Endothelial cell of umbilical vein (primary cell): ENCODE measurements around the gene NCMAP. TPM values are rescaled to one million over a fixed set of nuclear protein-coding genes. Genes with fewer than 3 reads are reported as not detected.

Source experiments
- BruUV-seq: library from RNA; stranded (reverse); fragments of 400-500 nt; replicated peaks from 2 replicates; lab custom pipeline; 2021; lab: Mats Ljungman, UMichigan
- CTCF ChIA-PET: fragments of 300-600, 350-600 bp; sonication (Branson Sonifier 250); formaldehyde crosslinking; loops from one replicate; lab custom pipeline; 2021; ENCODE audit warnings: antibody characterized with exemption, inconsistent platforms; lab: Charles Lee
- POLR2A ChIA-PET: fragments of 300-600, 350-600 bp; sonication (Branson Sonifier 250); formaldehyde crosslinking; loops from one replicate; lab custom pipeline; 2021; ENCODE audit warnings: antibody characterized with exemption, inconsistent platforms; lab: Charles Lee
- DNase-seq: peaks from one replicate; pipeline ENCODE4 v3.0.0-alpha.2; 2011; ENCODE audit warnings: low read depth, low spot score
- FAIRE-seq: peaks from 2 replicates; lab custom pipeline; 2011; peaks lifted over from hg19 to GRCh38; lab: Jason Lieb, UNC
- H2AFZ ChIP-seq: 2 replicates; pipeline ENCODE4 v1.6.0; 2012; ENCODE audit warnings: low read depth, low read length, control low read depth, inconsistent platforms
- H3K27ac ChIP-seq: 2 replicates; pipeline ENCODE4 v1.5.1; 2011; ENCODE audit warnings: low read depth, mild to moderate bottlenecking, control low read depth, low read length, moderate library complexity; ENCODE audit not compliant: insufficient read depth
- H3K27me3 ChIP-seq, 2 experiments: 2 replicates each; pipeline versions ENCODE4 v1.6.0 to v1.6.1; 2011; ENCODE audit warnings: low read length in 2 of 2, mixed read lengths in 1 of 2; ENCODE audit not compliant: control insufficient read depth in 2 of 2, insufficient read depth in 2 of 2
- H3K36me3 ChIP-seq, 2 experiments: 2 replicates in 1 of 2; 3 replicates in 1 of 2; pipeline ENCODE4 v1.5.1; 2011; ENCODE audit warnings: low read length in 2 of 2, mild to moderate bottlenecking in 1 of 2, moderate library complexity in 1 of 2; ENCODE audit not compliant: control insufficient read depth in 2 of 2, insufficient read depth in 2 of 2; ENCODE audit errors: extremely low read depth in 1 of 2
- H3K4me1 ChIP-seq: 3 replicates; pipeline ENCODE4 v1.5.1; 2011; ENCODE audit warnings: mild to moderate bottlenecking, low read length; ENCODE audit not compliant: control insufficient read depth, insufficient read depth; ENCODE audit errors: extremely low read depth
- H3K4me2 ChIP-seq: 2 replicates; pipeline ENCODE4 v1.6.1; 2011; ENCODE audit warnings: low read length, control low read depth, mixed read lengths; ENCODE audit not compliant: insufficient read depth
- H3K4me3 ChIP-seq, 3 experiments: fragments of 200-600 bp in 1 of 3; sonication (generic), shearing (Covaris generic) in 1 of 3; replicated peaks in 1 of 3; 2 replicates each; pipeline ENCODE4 v1.5.1; 2011 to 2016; ENCODE audit warnings: control low read depth in 3 of 3, low read length in 3 of 3, mild to moderate bottlenecking in 2 of 3, inconsistent platforms in 1 of 3, low read depth in 1 of 3, moderate library complexity in 1 of 3; ENCODE audit not compliant: insufficient read depth in 1 of 3
- H3K79me2 ChIP-seq: 2 replicates; pipeline ENCODE4 v1.6.0; 2012; ENCODE audit warnings: low read length, inconsistent platforms; ENCODE audit not compliant: control insufficient read depth, insufficient read depth
- H3K9ac ChIP-seq: replicated peaks from 2 replicates; pipeline ENCODE3; 2011; ENCODE audit warnings: low read length, control low read depth; ENCODE audit not compliant: insufficient read depth; ENCODE audit errors: extremely low read depth
- H3K9me1 ChIP-seq: replicated peaks from 3 replicates; pipeline ENCODE4 v1.6.0; 2011; ENCODE audit warnings: mild to moderate bottlenecking, low read length; ENCODE audit not compliant: control insufficient read depth, insufficient read depth; ENCODE audit errors: extremely low read depth
- H3K9me3 ChIP-seq: replicated peaks from 2 replicates; pipeline ENCODE4 v1.5.1; 2012; ENCODE audit warnings: low read length, inconsistent platforms; ENCODE audit not compliant: control insufficient read depth, insufficient read depth
- H4K20me1 ChIP-seq: replicated peaks from 2 replicates; pipeline ENCODE3; 2011; ENCODE audit warnings: mild to moderate bottlenecking, low read length; ENCODE audit not compliant: control insufficient read depth, insufficient read depth; ENCODE audit errors: extremely low read depth
- EZH2 ChIP-seq: IDR thresholded peaks from 2 replicates; pipeline ENCODE4 v1.6.1; 2012; ENCODE audit warnings: borderline replicate concordance, low read depth, mild to moderate bottlenecking, moderate library complexity, low read length, inconsistent platforms; ENCODE audit not compliant: severe bottlenecking
- GATA2 ChIP-seq: IDR thresholded peaks from 2 replicates; pipeline ENCODE4 v1.7.0; 2011; ENCODE audit warnings: low read depth, mild to moderate bottlenecking, moderate library complexity, mixed read lengths, low read length; ENCODE audit not compliant: insufficient read length, insufficient read depth
- JUN ChIP-seq: IDR thresholded peaks from 2 replicates; pipeline ENCODE4 v1.6.1; 2011; ENCODE audit warnings: borderline replicate concordance, low read depth; ENCODE audit not compliant: insufficient read length, insufficient read depth
- MYC ChIP-seq: IDR thresholded peaks from one replicate; pipeline ENCODE4 v1.6.1; 2011; ENCODE audit warnings: mild to moderate bottlenecking, low read depth, low read length
- POLR2A ChIP-seq: IDR thresholded peaks from 2 replicates; pipeline ENCODE4 v1.6.1; 2012; ENCODE audit warnings: low read depth, mild to moderate bottlenecking, control low read depth, low read length
- POLR2AphosphoS5 ChIP-seq: IDR thresholded peaks from 2 replicates; pipeline ENCODE4 v1.6.1; 2012; ENCODE audit warnings: low read depth, mild to moderate bottlenecking, control low read depth, low read length, moderate library complexity; ENCODE audit not compliant: insufficient read depth
- dilution Hi-C: fragments of 300-500 bp; cut with MboI; formaldehyde crosslinking; loops from one replicate; pipeline ENCODE4 v1.15.0; 2019; ENCODE audit warnings: low sequenced_read_pairs; ENCODE audit not compliant: extremely low pct_ligation_motif_present
- intact Hi-C: fragments of 100-400 bp; cut with micrococcal nuclease; formaldehyde crosslinking; loops from one replicate; pipeline ENCODE4 v1.10.0; 2022
- polyA plus RNA-seq, 4 experiments: library from polyadenylated mRNA; depleted of rRNA in 3 of 4; stranded (reverse) in 3 of 4; unstranded in 1 of 4; fragments of >200 nt; gene quantifications; 2 replicates each; pipeline versions ENCODE4 v1.2.1 to v1.2.3, GENCODE V29; 2011 to 2012; ENCODE audit warnings: missing spikeins in 1 of 4
- total RNA-seq: library from RNA; stranded (reverse); gene quantifications from 2 replicates; pipeline ENCODE4 v1.2.3, GENCODE V29; 2021

The NCMAP gene
- total and polyA plus RNA-seq, 2 donors (not counting 3 experiments of a cell fraction or from before 2014, with no cell fraction given) = not detected

- FAIRE-seq = no peak
- POLR2A ChIA-PET = no interaction called here
- CTCF ChIA-PET = interaction anchor here (0.6 to 1.2 kb wide), 3 partner anchors 11 to 29 kb away, joined by 3 to 8 read pairs (median 3); no protein-coding TSS in a partner anchor
These were observed 2.6 kb downstream of the NCMAP start for GRCh38 chr1:24558455-24558854.

DNA sequence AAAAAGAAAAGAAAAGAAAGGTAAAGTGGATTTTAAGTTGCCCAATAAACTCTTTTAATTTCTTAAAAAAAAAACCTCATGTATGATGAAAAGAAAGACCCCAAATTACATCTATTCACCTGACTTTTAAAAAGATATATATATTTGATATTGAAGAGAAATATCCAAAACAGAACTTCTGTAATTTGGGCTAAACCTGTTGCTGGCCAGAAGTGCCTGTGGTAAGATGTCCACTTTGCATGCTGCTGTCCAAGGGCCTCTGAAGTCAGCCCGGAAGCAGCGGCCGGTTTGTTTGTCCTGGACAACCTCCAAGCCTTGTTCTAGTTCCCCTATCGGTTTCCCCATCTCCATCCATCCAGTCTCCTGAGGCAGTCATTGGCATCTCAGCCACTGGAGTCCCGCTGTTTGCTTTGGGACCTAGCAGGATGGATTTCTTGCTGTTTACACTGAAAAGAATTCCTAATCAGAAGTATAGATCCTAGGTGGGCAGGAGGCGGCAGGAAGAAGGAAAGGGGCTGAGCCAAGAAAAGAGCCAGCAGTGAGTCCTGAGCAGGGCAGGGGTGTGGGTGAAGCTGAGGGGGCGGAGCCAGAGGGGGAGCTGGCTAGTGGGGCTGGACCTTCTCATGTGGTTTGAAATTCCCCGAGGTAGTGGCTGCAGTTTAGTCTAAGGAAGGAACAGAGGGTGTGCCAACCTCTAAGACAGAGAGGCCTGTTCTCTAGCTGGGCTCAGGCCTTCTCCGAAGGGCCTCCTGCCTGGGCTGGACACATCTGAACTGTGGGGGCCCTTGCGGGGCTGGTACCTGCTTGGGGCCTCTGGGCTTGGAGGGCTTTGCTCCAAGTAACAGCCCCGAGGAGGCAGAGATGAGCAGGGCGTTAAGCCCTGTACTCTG lies 3.3 kb downstream of the NCMAP start:
- no TSS peak for BruUV-seq
- TF ChIP-seq GATA2 (peak; percentile 93), POLR2A (no peak)
- no peaks in the 10 kb centered on the region for H3K9me1 ChIP-seq
- no peaks in the 10 kb centered on the region for H4K20me1 ChIP-seq
- CTCF ChIA-PET = interaction anchor here (1.2 to 1.9 kb wide), 2 partner anchors 28 kb away, joined by 8 read pairs; no protein-coding TSS in a partner anchor
- DNase-seq = peak; percentile 32
- FAIRE-seq = peak; percentile 80
- H3K27me3 ChIP-seq = peaks cover 38 to 41% of the 10 kb centered on the region in 2 experiments
- POLR2A ChIA-PET = no interaction called here
- no peak overlapping the region for H3K9ac ChIP-seq
- no peak overlapping the region for H3K4me2 ChIP-seq
- H2AFZ ChIP-seq = no peak overlapping the region
- H3K4me1 ChIP-seq = no peaks in the 10 kb centered on the region
- no peak overlapping the region for H3K27ac ChIP-seq
- intact Hi-C loops (no loop called here), dilution Hi-C loops (no loop called here)
- H3K9me3 ChIP-seq = no peaks in the 10 kb centered on the region
- no peaks in the 10 kb centered on the region for H3K79me2 ChIP-seq
- H3K36me3 ChIP-seq = no peaks in the 10 kb centered on the region
- H3K4me3 ChIP-seq = no peak overlapping the region

More at GRCh38 chr1:24558455-24558854, 2.6 kb downstream of the NCMAP start:
- intact Hi-C loops (no loop called here), dilution Hi-C loops (no loop called here)
- no peak overlapping the region for H3K4me3 ChIP-seq
- H2AFZ ChIP-seq = no peak overlapping the region
- no peaks in the 10 kb centered on the region for H4K20me1 ChIP-seq
- no TSS peak for BruUV-seq
- TF ChIP-seq MYC (no peak), JUN (no peak), POLR2A (no peak), EZH2 (peak; percentile 19), POLR2AphosphoS5 (no peak)
- no peak overlapping the region for H3K4me2 ChIP-seq
- H3K27ac ChIP-seq = no peak overlapping the region
- no peak overlapping the region for H3K9ac ChIP-seq
- H3K79me2 ChIP-seq = no peaks in the 10 kb centered on the region
- H3K36me3 ChIP-seq = no peaks in the 10 kb centered on the region
- no peak for DNase-seq
- H3K9me3 ChIP-seq = no peaks in the 10 kb centered on the region
- H3K9me1 ChIP-seq = no peaks in the 10 kb centered on the region
- H3K27me3 ChIP-seq = peaks cover 40 to 44% of the 10 kb centered on the region in 2 experiments
- no peaks in the 10 kb centered on the region for H3K4me1 ChIP-seq
